NCI-H2196 treated with DMSO at 0.1 percent for 48 hours (cell line): ENCODE data around the gene TCEAL7.
"Not testable (repeated sequence)": the region's sequence is repeated elsewhere in the genome, so short reads cannot be mapped to it uniquely, and the experiment has no call there.

ENCODE experiments used
- DNase-seq: peaks from one replicate; lab custom pipeline; 2025; ENCODE audit not compliant: unreplicated experiment; lab: John Stamatoyannopoulos, UW

Gene TCEAL7

GRCh38 chrX:103329991-103330390 lies at the start of gene TCEAL7:
TCEAL7 (plus strand) TSS chrX:103330239; CDS start chrX:103331404, 1,165 bp downstream.
- DNase-seq, result no peak

DNA sequence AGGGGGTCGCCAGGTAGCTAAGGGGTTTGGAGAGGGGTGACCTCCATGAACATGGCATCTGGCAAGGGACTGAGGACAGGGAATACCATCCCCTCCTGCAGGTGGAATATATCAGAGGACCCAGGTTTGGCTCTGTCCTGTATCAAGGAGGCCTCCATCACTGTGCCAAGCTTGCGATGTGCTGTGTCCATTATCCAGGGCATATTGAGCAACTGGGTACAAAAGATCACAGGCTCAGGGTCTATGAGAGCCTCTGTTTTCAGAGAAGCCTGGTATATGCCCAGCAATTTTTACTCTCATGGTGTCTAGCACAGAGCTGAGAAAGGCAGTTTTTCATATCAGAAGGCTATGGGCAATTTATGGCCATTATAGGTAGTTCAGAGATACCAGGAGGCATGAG lies 36.9 kb upstream of the TCEAL7 start:
- DNase-seq, result no peak

DNA sequence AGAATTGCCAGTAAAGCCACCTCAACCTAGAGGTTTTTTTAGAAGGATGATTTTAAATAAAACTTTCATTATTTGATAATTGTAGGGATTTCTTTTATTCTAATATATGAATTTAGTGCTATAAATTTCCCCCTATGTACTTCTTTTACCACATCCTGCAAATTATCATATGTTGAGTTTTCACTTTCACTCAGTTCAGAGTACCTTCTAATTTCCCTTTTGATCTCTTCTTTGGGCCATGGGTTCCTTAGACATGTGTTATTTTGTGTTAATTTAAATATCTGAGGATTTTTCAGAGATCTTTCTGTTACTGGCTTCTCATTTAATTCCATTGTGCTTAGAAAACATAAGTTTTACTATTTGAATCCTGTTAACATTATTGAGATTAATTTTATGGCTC lies 25.3 kb upstream of the TCEAL7 start:
- no peak for DNase-seq

GRCh38 chrX:103305666-103306065 lies 24.4 kb upstream of the TCEAL7 start:
- not testable (repeated sequence) for DNase-seq

- no peak for DNase-seq
Observed at GRCh38 chrX:103309860-103310554, 20.0 kb upstream of the TCEAL7 start.

- peak; percentile 64 for DNase-seq
Observed at GRCh38 chrX:103310555-103311398, 19.3 kb upstream of the TCEAL7 start, which contains the start of gene BEX2. BEX2 (minus strand) TSS chrX:103310990; CDS start chrX:103309976, 1,014 bp downstream.

DNA sequence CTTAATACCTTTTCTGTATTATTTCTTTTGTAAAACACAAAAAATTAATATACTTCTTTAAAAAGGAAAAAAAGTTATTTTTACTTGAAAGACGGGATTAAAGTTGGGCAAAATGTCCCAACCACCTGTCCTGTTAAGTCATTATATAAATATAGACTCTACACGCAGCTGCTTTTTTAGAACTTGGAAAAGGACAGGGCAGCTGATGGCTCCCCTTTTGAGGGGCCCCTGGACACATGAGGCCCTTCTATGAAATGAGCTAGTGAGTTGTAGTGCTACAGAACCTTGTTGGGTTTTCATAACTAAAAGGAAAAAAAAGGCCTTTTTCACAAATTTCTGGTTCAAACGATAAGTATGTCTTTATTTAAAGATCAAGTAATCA lies 18.6 kb upstream of the TCEAL7 start:
- no peak for DNase-seq

- no peak for DNase-seq
Observed at GRCh38 chrX:103330681-103331288, 746 bp downstream of the TCEAL7 start.

DNA sequence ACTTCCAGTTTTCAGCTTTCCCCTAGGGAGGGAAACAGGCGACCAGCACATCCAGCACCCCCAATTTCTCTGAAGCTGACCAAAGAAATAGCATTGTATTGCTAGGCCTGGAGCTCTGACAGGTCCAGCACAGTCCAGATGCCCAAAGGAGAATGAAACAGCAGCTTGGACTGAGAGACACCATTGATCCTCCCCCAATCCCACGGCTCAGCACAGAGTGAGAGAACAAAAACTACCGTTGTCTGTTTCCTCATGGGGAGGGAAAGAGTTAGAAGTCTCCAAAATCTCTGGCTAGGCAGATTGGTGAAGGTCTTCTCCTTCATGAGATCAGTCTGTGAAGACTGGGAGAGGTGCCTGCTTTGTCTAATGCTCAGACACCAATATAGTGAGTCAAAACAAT lies 8.6 kb downstream of the TCEAL7 start:
- no peak for DNase-seq

- DNase-seq, result peak; percentile 1
Observed at GRCh38 chrX:103343105-103343504, 13.1 kb downstream of the TCEAL7 start.

- no peak for DNase-seq
Observed at GRCh38 chrX:103344606-103345005, 14.6 kb downstream of the TCEAL7 start.

DNA sequence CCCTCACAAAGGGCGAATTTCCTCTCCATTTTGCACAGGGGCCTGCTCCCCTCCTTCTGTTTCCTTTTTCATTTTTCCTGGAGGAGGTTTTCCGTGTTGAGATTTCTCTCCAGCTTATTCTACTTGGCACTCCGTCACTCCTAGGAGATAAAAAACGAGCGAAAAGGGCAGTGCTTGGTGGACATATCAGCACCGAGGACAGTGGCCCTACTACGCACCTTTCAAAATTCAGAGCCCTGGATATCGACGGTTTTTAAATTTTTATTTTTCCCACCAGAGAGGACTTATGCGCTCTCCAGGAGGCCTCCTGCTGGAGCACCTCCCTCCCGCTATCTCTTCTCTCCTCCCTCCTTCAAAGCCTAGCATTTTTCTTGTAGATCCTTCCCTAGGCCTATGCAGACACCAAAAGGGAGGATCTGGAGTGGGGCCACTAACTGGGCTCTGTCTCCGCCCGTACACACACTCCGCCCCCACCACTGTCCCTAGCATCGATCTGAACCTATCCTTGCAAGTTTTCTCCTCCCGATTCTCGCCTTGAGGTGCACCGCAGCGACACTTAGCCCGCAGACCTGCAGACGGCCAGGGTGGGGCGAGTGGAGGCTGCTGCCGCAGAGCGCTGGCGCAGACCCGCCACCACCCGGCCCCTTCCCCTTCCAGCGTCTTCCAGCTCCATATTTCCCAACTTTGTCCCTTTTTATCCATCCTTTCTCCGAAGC lies 17.8 kb downstream of the TCEAL7 start:
- no peak for DNase-seq

- peak; percentile 22 for DNase-seq
Observed at GRCh38 chrX:103356130-103356798, 26.2 kb downstream of the TCEAL7 start, which contains the start of gene TCEAL9. TCEAL9 (plus strand) TSS chrX:103356506; CDS start chrX:103357685, 1,179 bp downstream.

- no peak for DNase-seq
Observed at GRCh38 chrX:103356858-103357257, 26.8 kb downstream of the TCEAL7 start.

DNA sequence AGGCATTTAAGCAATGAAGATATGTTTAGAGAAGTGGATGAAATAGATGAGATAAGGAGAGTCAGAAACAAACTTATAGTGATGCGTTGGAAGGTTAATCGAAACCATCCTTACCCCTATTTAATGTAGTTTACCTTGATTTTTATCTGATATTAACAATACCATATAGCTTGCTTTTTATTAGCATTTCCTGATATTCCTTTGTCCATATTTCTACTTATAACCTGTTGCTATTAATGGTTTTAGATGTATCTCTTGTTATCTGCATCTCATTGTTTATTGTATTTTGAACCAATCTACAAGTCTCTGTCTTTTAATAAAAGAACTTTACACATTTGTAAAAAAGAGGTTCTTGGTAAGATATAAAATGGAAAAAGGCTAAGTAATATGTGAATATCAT lies 27.8 kb downstream of the TCEAL7 start:
- DNase-seq, result no peak

GRCh38 chrX:103359605-103360004 lies 29.6 kb downstream of the TCEAL7 start:
- not testable (repeated sequence) for DNase-seq

GRCh38 chrX:103360092-103360491 lies 30.1 kb downstream of the TCEAL7 start:
- DNase-seq, result no peak

DNA sequence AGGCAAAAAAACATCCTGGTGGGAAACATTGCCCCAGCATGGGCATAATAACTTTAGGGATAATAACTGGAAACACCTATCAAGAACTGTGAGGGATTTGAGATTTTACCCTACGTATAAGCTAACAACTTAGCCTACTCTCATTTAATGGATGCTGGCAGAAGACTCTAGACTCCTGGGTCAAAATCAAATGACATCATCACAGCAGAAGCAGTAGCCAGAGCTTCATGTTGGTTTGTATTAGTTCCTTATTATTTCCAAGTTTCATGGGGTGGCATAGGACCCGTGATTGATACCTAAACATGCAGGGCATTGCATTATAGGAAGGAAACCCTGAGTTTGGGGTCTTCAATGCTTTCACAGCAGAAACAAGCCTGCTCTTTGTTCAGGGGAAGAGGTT lies 30.9 kb downstream of the TCEAL7 start:
- no peak for DNase-seq

GRCh38 chrX:103361798-103362197 lies 31.8 kb downstream of the TCEAL7 start:
- DNase-seq, result no peak

- DNase-seq, result no peak
Observed at GRCh38 chrX:103362474-103362873, 32.4 kb downstream of the TCEAL7 start.
